ENCODE data around the gene ADNP. TPM values are rescaled to one million over a fixed set of nuclear protein-coding genes. Genes with fewer than 3 reads are reported as not detected.

ADNP gene
- polyA plus RNA-seq, 1 donor from 2014 or later, result 78.5 TPM

DNA sequence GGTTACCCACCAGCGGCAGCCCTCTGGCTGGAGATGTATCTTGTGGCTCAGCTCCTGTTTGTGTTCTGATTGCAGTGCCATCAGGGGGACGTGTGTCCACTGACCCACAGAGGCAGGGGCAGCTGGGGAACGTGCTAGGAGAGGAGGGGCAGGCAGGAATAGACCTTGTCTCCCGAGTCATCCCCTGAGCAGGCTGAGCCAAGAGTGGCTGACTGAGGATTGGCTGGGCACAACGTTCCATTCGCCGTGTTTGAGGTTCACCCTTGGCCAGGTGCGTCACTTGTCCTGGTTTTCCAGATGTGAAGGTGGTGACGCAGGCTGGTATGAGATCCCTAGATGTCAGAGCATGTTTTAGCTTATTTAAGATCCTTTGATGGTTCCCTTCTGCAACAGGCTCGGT lies 57.7 kb downstream of the ADNP start:
- H3K9me2 ChIP-seq (ENCODE audit: insufficient read depth, low read length), result no peaks in the 10 kb centered on the region
- H3K27ac ChIP-seq (ENCODE audit: low read length), result no peak overlapping the region
- no peak overlapping the region for H3K4me2 ChIP-seq (ENCODE audit: low read length)
- TF ChIP-seq EZH2 (IDR thresholded peaks at IDR 0.05; ENCODE audit: borderline replicate concordance, insufficient read depth, low read length, poor library complexity, severe bottlenecking) (no peak), MXI1 (conservative IDR thresholded peaks at IDR 0.05; ENCODE audit: poor library complexity, severe bottlenecking) (no peak), EP300 (conservative IDR thresholded peaks at IDR 0.05; ENCODE audit: poor library complexity, severe bottlenecking) (no peak), TAF1 (IDR thresholded peaks at IDR 0.05; ENCODE audit: low read depth) (no peak), POLR2AphosphoS5 (IDR thresholded peaks at IDR 0.05) (no peak), SMC3 (conservative IDR thresholded peaks at IDR 0.05; ENCODE audit: poor library complexity) (no peak), RAD21 (conservative IDR thresholded peaks at IDR 0.05) (no peak)
- TF ChIP-seq, protein P1, sequence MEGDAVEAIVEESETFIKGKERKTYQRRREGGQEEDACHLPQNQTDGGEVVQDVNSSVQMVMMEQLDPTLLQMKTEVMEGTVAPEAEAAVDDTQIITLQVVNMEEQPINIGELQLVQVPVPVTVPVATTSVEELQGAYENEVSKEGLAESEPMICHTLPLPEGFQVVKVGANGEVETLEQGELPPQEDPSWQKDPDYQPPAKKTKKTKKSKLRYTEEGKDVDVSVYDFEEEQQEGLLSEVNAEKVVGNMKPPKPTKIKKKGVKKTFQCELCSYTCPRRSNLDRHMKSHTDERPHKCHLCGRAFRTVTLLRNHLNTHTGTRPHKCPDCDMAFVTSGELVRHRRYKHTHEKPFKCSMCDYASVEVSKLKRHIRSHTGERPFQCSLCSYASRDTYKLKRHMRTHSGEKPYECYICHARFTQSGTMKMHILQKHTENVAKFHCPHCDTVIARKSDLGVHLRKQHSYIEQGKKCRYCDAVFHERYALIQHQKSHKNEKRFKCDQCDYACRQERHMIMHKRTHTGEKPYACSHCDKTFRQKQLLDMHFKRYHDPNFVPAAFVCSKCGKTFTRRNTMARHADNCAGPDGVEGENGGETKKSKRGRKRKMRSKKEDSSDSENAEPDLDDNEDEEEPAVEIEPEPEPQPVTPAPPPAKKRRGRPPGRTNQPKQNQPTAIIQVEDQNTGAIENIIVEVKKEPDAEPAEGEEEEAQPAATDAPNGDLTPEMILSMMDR (IDR thresholded peaks at IDR 0.05; ENCODE audit: poor library complexity, severe bottlenecking), result no peak
- TF ChIP-seq, protein P2, sequence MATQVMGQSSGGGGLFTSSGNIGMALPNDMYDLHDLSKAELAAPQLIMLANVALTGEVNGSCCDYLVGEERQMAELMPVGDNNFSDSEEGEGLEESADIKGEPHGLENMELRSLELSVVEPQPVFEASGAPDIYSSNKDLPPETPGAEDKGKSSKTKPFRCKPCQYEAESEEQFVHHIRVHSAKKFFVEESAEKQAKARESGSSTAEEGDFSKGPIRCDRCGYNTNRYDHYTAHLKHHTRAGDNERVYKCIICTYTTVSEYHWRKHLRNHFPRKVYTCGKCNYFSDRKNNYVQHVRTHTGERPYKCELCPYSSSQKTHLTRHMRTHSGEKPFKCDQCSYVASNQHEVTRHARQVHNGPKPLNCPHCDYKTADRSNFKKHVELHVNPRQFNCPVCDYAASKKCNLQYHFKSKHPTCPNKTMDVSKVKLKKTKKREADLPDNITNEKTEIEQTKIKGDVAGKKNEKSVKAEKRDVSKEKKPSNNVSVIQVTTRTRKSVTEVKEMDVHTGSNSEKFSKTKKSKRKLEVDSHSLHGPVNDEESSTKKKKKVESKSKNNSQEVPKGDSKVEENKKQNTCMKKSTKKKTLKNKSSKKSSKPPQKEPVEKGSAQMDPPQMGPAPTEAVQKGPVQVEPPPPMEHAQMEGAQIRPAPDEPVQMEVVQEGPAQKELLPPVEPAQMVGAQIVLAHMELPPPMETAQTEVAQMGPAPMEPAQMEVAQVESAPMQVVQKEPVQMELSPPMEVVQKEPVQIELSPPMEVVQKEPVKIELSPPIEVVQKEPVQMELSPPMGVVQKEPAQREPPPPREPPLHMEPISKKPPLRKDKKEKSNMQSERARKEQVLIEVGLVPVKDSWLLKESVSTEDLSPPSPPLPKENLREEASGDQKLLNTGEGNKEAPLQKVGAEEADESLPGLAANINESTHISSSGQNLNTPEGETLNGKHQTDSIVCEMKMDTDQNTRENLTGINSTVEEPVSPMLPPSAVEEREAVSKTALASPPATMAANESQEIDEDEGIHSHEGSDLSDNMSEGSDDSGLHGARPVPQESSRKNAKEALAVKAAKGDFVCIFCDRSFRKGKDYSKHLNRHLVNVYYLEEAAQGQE (IDR thresholded peaks at IDR 0.05; ENCODE audit: borderline replicate concordance), result no peak
- no peak overlapping the region for H3K4me3 ChIP-seq (ENCODE audit: low read length)
- H2AFZ ChIP-seq (ENCODE audit: low read depth, low read length), result no peak overlapping the region
- H3K27me3 ChIP-seq (ENCODE audit: insufficient read depth, low read depth, low read length), result no peaks in the 10 kb centered on the region
- H3K79me2 ChIP-seq (replicated peaks; ENCODE audit: insufficient read depth, low read length), result no peaks in the 10 kb centered on the region
- no peak overlapping the region for H3K9ac ChIP-seq (ENCODE audit: low read length)
- no peaks in the 10 kb centered on the region for H3K36me3 ChIP-seq (ENCODE audit: insufficient read depth, low read length)
- H4K20me1 ChIP-seq (ENCODE audit: insufficient read depth), result no peaks in the 10 kb centered on the region
- H3F3A ChIP-seq (ENCODE audit: insufficient read depth, low read length, poor library complexity, severe bottlenecking), result no peaks in the 10 kb centered on the region
- no peaks in the 10 kb centered on the region for H3K9me3 ChIP-seq (ENCODE audit: low read length)

DNA sequence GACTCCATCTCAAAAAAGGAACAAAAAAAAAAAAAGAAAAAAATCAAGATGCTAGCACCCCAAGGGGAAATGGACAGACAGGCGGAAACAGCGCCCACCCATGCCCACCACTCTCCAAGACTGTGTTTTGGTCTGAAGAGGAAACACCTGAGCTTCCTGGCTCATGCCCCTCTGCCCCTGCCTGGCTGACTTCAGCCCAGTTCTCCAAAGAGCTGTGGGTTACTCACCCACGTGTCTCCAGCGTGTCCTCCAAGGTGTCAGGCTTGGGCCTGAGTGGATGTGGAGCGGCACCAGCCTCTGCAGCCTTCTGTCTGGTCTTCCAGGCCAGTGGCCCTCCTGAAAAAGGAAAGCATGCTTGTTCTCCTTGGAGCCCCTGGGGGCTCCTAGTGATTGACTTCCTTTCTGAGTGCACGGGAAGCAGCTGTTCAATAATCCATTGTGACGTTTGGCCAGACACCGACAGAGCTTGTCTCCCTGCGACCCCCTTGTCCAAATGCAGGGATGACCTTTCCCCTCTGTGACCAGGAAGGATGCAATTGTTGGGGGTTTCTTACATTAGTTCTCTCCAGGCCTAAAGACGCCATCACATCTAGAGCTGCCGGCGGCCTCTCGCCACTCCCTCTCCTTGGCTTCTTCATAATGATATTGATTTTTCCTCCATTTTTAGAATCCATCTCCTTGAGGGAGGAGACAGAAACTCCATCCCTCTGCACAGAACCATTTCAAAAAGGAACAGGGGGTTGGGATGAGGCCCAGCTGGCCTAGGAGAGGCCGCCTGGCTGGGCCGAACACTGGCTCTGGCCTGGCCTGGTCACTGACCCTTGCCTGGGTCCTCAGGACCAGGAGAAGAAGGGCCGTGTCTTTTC lies 58.4 kb downstream of the ADNP start:
- Histone ChIP-seq H3K36me3 (ENCODE audit: insufficient read depth, low read length) (no peaks in the 10 kb centered on the region), H3K9me2 (ENCODE audit: insufficient read depth, low read length) (no peaks in the 10 kb centered on the region), H3K79me2 (replicated peaks; ENCODE audit: insufficient read depth, low read length) (no peaks in the 10 kb centered on the region), H3K27ac (ENCODE audit: low read length) (no peak overlapping the region), H2AFZ (ENCODE audit: low read depth, low read length) (no peak overlapping the region), H3F3A (ENCODE audit: insufficient read depth, low read length, poor library complexity, severe bottlenecking) (no peaks in the 10 kb centered on the region), H3K9me3 (ENCODE audit: low read length) (no peaks in the 10 kb centered on the region), H3K9ac (ENCODE audit: low read length) (no peak overlapping the region), H3K4me2 (ENCODE audit: low read length) (no peak overlapping the region), H4K20me1 (ENCODE audit: insufficient read depth) (no peaks in the 10 kb centered on the region), H3K27me3 (ENCODE audit: insufficient read depth, low read depth, low read length) (no peaks in the 10 kb centered on the region), H3K4me3 (ENCODE audit: low read length) (no peak overlapping the region)
- TF ChIP-seq EP300 (conservative IDR thresholded peaks at IDR 0.05; ENCODE audit: poor library complexity, severe bottlenecking) (no peak), EZH2 (IDR thresholded peaks at IDR 0.05; ENCODE audit: borderline replicate concordance, insufficient read depth, low read length, poor library complexity, severe bottlenecking) (no peak), SMC3 (conservative IDR thresholded peaks at IDR 0.05; ENCODE audit: poor library complexity) (no peak), TAF1 (IDR thresholded peaks at IDR 0.05; ENCODE audit: low read depth) (no peak), RAD21 (conservative IDR thresholded peaks at IDR 0.05) (no peak)
- TF ChIP-seq, protein P1 (IDR thresholded peaks at IDR 0.05; ENCODE audit: poor library complexity, severe bottlenecking), result no peak
- TF ChIP-seq, protein P2 (IDR thresholded peaks at IDR 0.05; ENCODE audit: borderline replicate concordance), result no peak

All from neural cell (in vitro differentiated cells).